Esophagus squamous epithelium (tissue), 4 donors: ENCODE results near the gene PPIH.

Source experiments
- CTCF ChIP-seq, 6 experiments: fragments of 450-650 bp in 4 of 6; fragments of 200-600 bp in 2 of 6; sonication (generic) in 2 of 6; IDR thresholded peaks; one replicate each; pipeline ENCODE4 v1.5.1; 2016 to 2019; ENCODE audit warnings: antibody characterized with exemption in 6 of 6, mild to moderate bottlenecking in 4 of 6, moderate library complexity in 4 of 6
- POLR2A ChIP-seq, 4 donors: fragments of 450-650 bp; IDR thresholded peaks; one replicate each; pipeline ENCODE4 v1.6.1; 2017; ENCODE audit warnings: antibody characterized with exemption in 4 of 4, mild to moderate bottlenecking in 4 of 4, moderate library complexity in 3 of 4

- TF ChIP-seq CTCF (IDR thresholded peaks at IDR 0.05) (no peak), POLR2A (IDR thresholded peaks at IDR 0.05) (no peak)
Observed at GRCh38 chr1:42620307-42620706, 37.9 kb upstream of the PPIH start.
